ENCODE results near the gene SPRR3. TPM values are rescaled to one million over a fixed set of nuclear protein-coding genes. Genes with fewer than 3 reads are reported as not detected.
"Not testable (repeated sequence)": the region's sequence is repeated elsewhere in the genome, so short reads cannot be mapped to it uniquely, and the experiment has no call there.

SPRR3 gene
- total RNA-seq, 2 experiments from 2014 or later = not detected

GRCh38 chr1:153000294-153000693, 1.3 kb upstream of the SPRR3 start:
- no peak overlapping the region for H3K4me3 Mint-ChIP-seq
- H3K27ac Mint-ChIP-seq = no peak overlapping the region
- ATAC-seq = no peak
- DNase-seq = no peak
- peaks cover 17% of the 10 kb centered on the region for H3K27me3 Mint-ChIP-seq
- no peak for TF ChIP-seq CTCF (IDR thresholded peaks at IDR 0.05)
- no peaks in the 10 kb centered on the region for H3K36me3 Mint-ChIP-seq (ENCODE audit: low read depth)
- intact Hi-C loops (cut with micrococcal nuclease) = no loop called here
- H3K4me1 Mint-ChIP-seq (ENCODE audit: low read depth) = no peaks in the 10 kb centered on the region
- ChIA-PET POLR2A (no interaction called here), CTCF (no interaction called here)
- H3K9me3 Mint-ChIP-seq = peaks cover 4% of the 10 kb centered on the region

GRCh38 chr1:153011235-153011758, 9.7 kb downstream of the SPRR3 start:
- H3K9me3 Mint-ChIP-seq; H3K27ac Mint-ChIP-seq; H3K4me3 Mint-ChIP-seq; H3K36me3 Mint-ChIP-seq (ENCODE audit: low read depth); POLR2A ChIA-PET; ATAC-seq; DNase-seq; H3K4me1 Mint-ChIP-seq (ENCODE audit: low read depth); H3K27me3 Mint-ChIP-seq; CTCF ChIA-PET; intact Hi-C loops (cut with micrococcal nuclease): not testable (repeated sequence)

GRCh38 chr1:153021829-153022228, 20.3 kb downstream of the SPRR3 start:
- not testable (repeated sequence) for H3K36me3 Mint-ChIP-seq (ENCODE audit: low read depth); H3K27ac Mint-ChIP-seq

GRCh38 chr1:153022340-153022739, 20.8 kb downstream of the SPRR3 start:
- ATAC-seq; intact Hi-C loops (cut with micrococcal nuclease); CTCF ChIA-PET; H3K4me3 Mint-ChIP-seq; H3K36me3 Mint-ChIP-seq (ENCODE audit: low read depth); POLR2A ChIA-PET; DNase-seq; H3K27ac Mint-ChIP-seq; H3K4me1 Mint-ChIP-seq (ENCODE audit: low read depth); H3K9me3 Mint-ChIP-seq: not testable (repeated sequence)
- peaks cover 31% of the 10 kb centered on the region for H3K27me3 Mint-ChIP-seq

More at GRCh38 chr1:153021829-153022228, 20.3 kb downstream of the SPRR3 start:
- ATAC-seq; intact Hi-C loops (cut with micrococcal nuclease); H3K9me3 Mint-ChIP-seq; DNase-seq; CTCF ChIA-PET; H3K4me1 Mint-ChIP-seq (ENCODE audit: low read depth); H3K4me3 Mint-ChIP-seq; POLR2A ChIA-PET: not testable (repeated sequence)
- peaks cover 31% of the 10 kb centered on the region for H3K27me3 Mint-ChIP-seq

GRCh38 chr1:153023109-153023508, 21.6 kb downstream of the SPRR3 start:
- ATAC-seq (no peak), DNase-seq (no peak)
- Mint-ChIP-seq H3K9me3 (no peaks in the 10 kb centered on the region), H3K4me3 (no peak overlapping the region), H3K27me3 (peaks cover 31% of the 10 kb centered on the region), H3K27ac (no peak overlapping the region), H3K4me1 (ENCODE audit: low read depth) (no peaks in the 10 kb centered on the region), H3K36me3 (ENCODE audit: low read depth) (no peaks in the 10 kb centered on the region)
- no peak for TF ChIP-seq CTCF (IDR thresholded peaks at IDR 0.05)
- CTCF ChIA-PET = no interaction called here
- POLR2A ChIA-PET = no interaction called here
- intact Hi-C loops (cut with micrococcal nuclease) = no loop called here

GRCh38 chr1:153024413-153024812, 22.9 kb downstream of the SPRR3 start:
- no peak for TF ChIP-seq CTCF (IDR thresholded peaks at IDR 0.05)
- POLR2A ChIA-PET = no interaction called here
- Mint-ChIP-seq H3K9me3 (no peaks in the 10 kb centered on the region), H3K36me3 (ENCODE audit: low read depth) (no peaks in the 10 kb centered on the region), H3K4me1 (ENCODE audit: low read depth) (no peaks in the 10 kb centered on the region), H3K27ac (no peak overlapping the region), H3K4me3 (no peak overlapping the region), H3K27me3 (peaks cover 27% of the 10 kb centered on the region)
- ATAC-seq (no peak), DNase-seq (no peak)
- intact Hi-C loops (cut with micrococcal nuclease) = no loop called here
- CTCF ChIA-PET = no interaction called here

- Mint-ChIP-seq H3K4me3 (no peak overlapping the region), H3K27ac (no peak overlapping the region), H3K4me1 (ENCODE audit: low read depth) (no peaks in the 10 kb centered on the region), H3K9me3 (no peaks in the 10 kb centered on the region), H3K36me3 (ENCODE audit: low read depth) (no peaks in the 10 kb centered on the region), H3K27me3 (peaks cover 23% of the 10 kb centered on the region)
- no peak for TF ChIP-seq CTCF (IDR thresholded peaks at IDR 0.05)
- intact Hi-C loops (cut with micrococcal nuclease) = no loop called here
- POLR2A ChIA-PET = interaction anchor here (0.8 kb wide), 1 partner anchor 206 kb away, joined by 3 read pairs; no protein-coding TSS in a partner anchor
- ATAC-seq (no peak), DNase-seq (no peak)
- CTCF ChIA-PET = no interaction called here
Observed at GRCh38 chr1:153025797-153026196, 24.2 kb downstream of the SPRR3 start.
